Endothelial cell of umbilical vein (primary cell): ENCODE measurements around the gene LSM3. TPM values are rescaled to one million over a fixed set of nuclear protein-coding genes. Genes with fewer than 3 reads are reported as not detected.

Source experiments
- BruUV-seq: library from RNA; stranded (reverse); fragments of 400-500 nt; replicated peaks from 2 replicates; lab custom pipeline; 2021; lab: Mats Ljungman, UMichigan
- CTCF ChIA-PET: fragments of 300-600, 350-600 bp; sonication (Branson Sonifier 250); formaldehyde crosslinking; loops from one replicate; lab custom pipeline; 2021; ENCODE audit warnings: antibody characterized with exemption, inconsistent platforms; lab: Charles Lee
- POLR2A ChIA-PET: fragments of 300-600, 350-600 bp; sonication (Branson Sonifier 250); formaldehyde crosslinking; loops from one replicate; lab custom pipeline; 2021; ENCODE audit warnings: antibody characterized with exemption, inconsistent platforms; lab: Charles Lee
- DNase-seq: peaks from one replicate; pipeline ENCODE4 v3.0.0-alpha.2; 2011; ENCODE audit warnings: low read depth, low spot score
- FAIRE-seq: peaks from 2 replicates; lab custom pipeline; 2011; peaks lifted over from hg19 to GRCh38; lab: Jason Lieb, UNC
- H2AFZ ChIP-seq: 2 replicates; pipeline ENCODE4 v1.6.0; 2012; ENCODE audit warnings: low read depth, low read length, control low read depth, inconsistent platforms
- H3K27ac ChIP-seq: 2 replicates; pipeline ENCODE4 v1.5.1; 2011; ENCODE audit warnings: low read depth, mild to moderate bottlenecking, control low read depth, low read length, moderate library complexity; ENCODE audit not compliant: insufficient read depth
- H3K27me3 ChIP-seq, 2 experiments: 2 replicates each; pipeline versions ENCODE4 v1.6.0 to v1.6.1; 2011; ENCODE audit warnings: low read length in 2 of 2, mixed read lengths in 1 of 2; ENCODE audit not compliant: control insufficient read depth in 2 of 2, insufficient read depth in 2 of 2
- H3K36me3 ChIP-seq, 2 experiments: 2 replicates in 1 of 2; 3 replicates in 1 of 2; pipeline ENCODE4 v1.5.1; 2011; ENCODE audit warnings: low read length in 2 of 2, mild to moderate bottlenecking in 1 of 2, moderate library complexity in 1 of 2; ENCODE audit not compliant: control insufficient read depth in 2 of 2, insufficient read depth in 2 of 2; ENCODE audit errors: extremely low read depth in 1 of 2
- H3K4me1 ChIP-seq: 3 replicates; pipeline ENCODE4 v1.5.1; 2011; ENCODE audit warnings: mild to moderate bottlenecking, low read length; ENCODE audit not compliant: control insufficient read depth, insufficient read depth; ENCODE audit errors: extremely low read depth
- H3K4me2 ChIP-seq: 2 replicates; pipeline ENCODE4 v1.6.1; 2011; ENCODE audit warnings: low read length, control low read depth, mixed read lengths; ENCODE audit not compliant: insufficient read depth
- H3K4me3 ChIP-seq, 3 experiments: fragments of 200-600 bp in 1 of 3; sonication (generic), shearing (Covaris generic) in 1 of 3; replicated peaks in 1 of 3; 2 replicates each; pipeline ENCODE4 v1.5.1; 2011 to 2016; ENCODE audit warnings: control low read depth in 3 of 3, low read length in 3 of 3, mild to moderate bottlenecking in 2 of 3, inconsistent platforms in 1 of 3, low read depth in 1 of 3, moderate library complexity in 1 of 3; ENCODE audit not compliant: insufficient read depth in 1 of 3
- H3K79me2 ChIP-seq: 2 replicates; pipeline ENCODE4 v1.6.0; 2012; ENCODE audit warnings: low read length, inconsistent platforms; ENCODE audit not compliant: control insufficient read depth, insufficient read depth
- H3K9ac ChIP-seq: replicated peaks from 2 replicates; pipeline ENCODE3; 2011; ENCODE audit warnings: low read length, control low read depth; ENCODE audit not compliant: insufficient read depth; ENCODE audit errors: extremely low read depth
- H3K9me1 ChIP-seq: replicated peaks from 3 replicates; pipeline ENCODE4 v1.6.0; 2011; ENCODE audit warnings: mild to moderate bottlenecking, low read length; ENCODE audit not compliant: control insufficient read depth, insufficient read depth; ENCODE audit errors: extremely low read depth
- H3K9me3 ChIP-seq: replicated peaks from 2 replicates; pipeline ENCODE4 v1.5.1; 2012; ENCODE audit warnings: low read length, inconsistent platforms; ENCODE audit not compliant: control insufficient read depth, insufficient read depth
- H4K20me1 ChIP-seq: replicated peaks from 2 replicates; pipeline ENCODE3; 2011; ENCODE audit warnings: mild to moderate bottlenecking, low read length; ENCODE audit not compliant: control insufficient read depth, insufficient read depth; ENCODE audit errors: extremely low read depth
- EZH2 ChIP-seq: IDR thresholded peaks from 2 replicates; pipeline ENCODE4 v1.6.1; 2012; ENCODE audit warnings: borderline replicate concordance, low read depth, mild to moderate bottlenecking, moderate library complexity, low read length, inconsistent platforms; ENCODE audit not compliant: severe bottlenecking
- FOS ChIP-seq: IDR thresholded peaks from 2 replicates; pipeline ENCODE4 v1.6.1; 2011; ENCODE audit warnings: mild to moderate bottlenecking, low read length, moderate library complexity, borderline replicate concordance; ENCODE audit not compliant: insufficient read depth
- GATA2 ChIP-seq: IDR thresholded peaks from 2 replicates; pipeline ENCODE4 v1.7.0; 2011; ENCODE audit warnings: low read depth, mild to moderate bottlenecking, moderate library complexity, mixed read lengths, low read length; ENCODE audit not compliant: insufficient read length, insufficient read depth
- JUN ChIP-seq: IDR thresholded peaks from 2 replicates; pipeline ENCODE4 v1.6.1; 2011; ENCODE audit warnings: borderline replicate concordance, low read depth; ENCODE audit not compliant: insufficient read length, insufficient read depth
- MYC ChIP-seq: IDR thresholded peaks from one replicate; pipeline ENCODE4 v1.6.1; 2011; ENCODE audit warnings: mild to moderate bottlenecking, low read depth, low read length
- POLR2A ChIP-seq: IDR thresholded peaks from 2 replicates; pipeline ENCODE4 v1.6.1; 2012; ENCODE audit warnings: low read depth, mild to moderate bottlenecking, control low read depth, low read length
- POLR2AphosphoS5 ChIP-seq: IDR thresholded peaks from 2 replicates; pipeline ENCODE4 v1.6.1; 2012; ENCODE audit warnings: low read depth, mild to moderate bottlenecking, control low read depth, low read length, moderate library complexity; ENCODE audit not compliant: insufficient read depth
- dilution Hi-C: fragments of 300-500 bp; cut with MboI; formaldehyde crosslinking; loops from one replicate; pipeline ENCODE4 v1.15.0; 2019; ENCODE audit warnings: low sequenced_read_pairs; ENCODE audit not compliant: extremely low pct_ligation_motif_present
- intact Hi-C: fragments of 100-400 bp; cut with micrococcal nuclease; formaldehyde crosslinking; loops from one replicate; pipeline ENCODE4 v1.10.0; 2022
- polyA plus RNA-seq, 4 experiments: library from polyadenylated mRNA; depleted of rRNA in 3 of 4; stranded (reverse) in 3 of 4; unstranded in 1 of 4; fragments of >200 nt; gene quantifications; 2 replicates each; pipeline versions ENCODE4 v1.2.1 to v1.2.3, GENCODE V29; 2011 to 2012; ENCODE audit warnings: missing spikeins in 1 of 4
- total RNA-seq: library from RNA; stranded (reverse); gene quantifications from 2 replicates; pipeline ENCODE4 v1.2.3, GENCODE V29; 2021
- TF ChIP-seq, protein P1 (sequence below), 2 donors: IDR thresholded peaks; 1 replicate in 1 of 2; 2 replicates in 1 of 2; pipeline ENCODE4 v1.5.1; 2011; ENCODE audit warnings: low read length in 2 of 2, mild to moderate bottlenecking in 2 of 2, moderate library complexity in 2 of 2, control low read depth in 1 of 2, inconsistent platforms in 1 of 2, low read depth in 1 of 2; ENCODE audit not compliant: insufficient read depth in 1 of 2; ENCODE audit errors: extremely low read depth in 1 of 2
- TF ChIP-seq, protein P2 (sequence below): IDR thresholded peaks from 2 replicates; pipeline ENCODE4 v1.6.1; 2011; ENCODE audit not compliant: insufficient read depth, insufficient read length

Gene LSM3
- total and polyA plus RNA-seq, 2 donors (not counting 3 experiments of a cell fraction or from before 2014, with no cell fraction given), result 4.4 to 13.0 TPM

GRCh38 chr3:14179114-14179465 lies 473 bp downstream of the LSM3 start:
- dilution Hi-C loops, result no loop called here
- DNase-seq (peak; percentile 12), FAIRE-seq (no peak)
- Histone ChIP-seq H2AFZ (peak overlapping the region; percentile 40), H3K4me1 (peaks cover 10% of the 10 kb centered on the region), H3K9me1 (no peaks in the 10 kb centered on the region), H3K4me2 (peak overlapping the region; percentile 86), H3K36me3 (peaks cover 3 to 11% of the 10 kb centered on the region in 2 experiments), H3K9ac (peak overlapping the region; percentile 92), H3K4me3 (peak overlapping the region; percentile 57 to 90 (median 81)), H3K27ac (peak overlapping the region; percentile 69), H3K27me3 (no peaks in the 10 kb centered on the region), H3K9me3 (no peaks in the 10 kb centered on the region), H3K79me2 (peaks cover 56% of the 10 kb centered on the region), H4K20me1 (no peaks in the 10 kb centered on the region)
- CTCF ChIA-PET, result interaction anchor here (0.6 to 2.2 kb wide), 8 partner anchors 10 to 473 kb away, joined by 3 to 19 read pairs (median 6); partner anchors contain the start of genes CCDC174, CHCHD4 and TMEM43
- TSS peak; percentile 70 for BruUV-seq
- TF ChIP-seq, protein P1, sequence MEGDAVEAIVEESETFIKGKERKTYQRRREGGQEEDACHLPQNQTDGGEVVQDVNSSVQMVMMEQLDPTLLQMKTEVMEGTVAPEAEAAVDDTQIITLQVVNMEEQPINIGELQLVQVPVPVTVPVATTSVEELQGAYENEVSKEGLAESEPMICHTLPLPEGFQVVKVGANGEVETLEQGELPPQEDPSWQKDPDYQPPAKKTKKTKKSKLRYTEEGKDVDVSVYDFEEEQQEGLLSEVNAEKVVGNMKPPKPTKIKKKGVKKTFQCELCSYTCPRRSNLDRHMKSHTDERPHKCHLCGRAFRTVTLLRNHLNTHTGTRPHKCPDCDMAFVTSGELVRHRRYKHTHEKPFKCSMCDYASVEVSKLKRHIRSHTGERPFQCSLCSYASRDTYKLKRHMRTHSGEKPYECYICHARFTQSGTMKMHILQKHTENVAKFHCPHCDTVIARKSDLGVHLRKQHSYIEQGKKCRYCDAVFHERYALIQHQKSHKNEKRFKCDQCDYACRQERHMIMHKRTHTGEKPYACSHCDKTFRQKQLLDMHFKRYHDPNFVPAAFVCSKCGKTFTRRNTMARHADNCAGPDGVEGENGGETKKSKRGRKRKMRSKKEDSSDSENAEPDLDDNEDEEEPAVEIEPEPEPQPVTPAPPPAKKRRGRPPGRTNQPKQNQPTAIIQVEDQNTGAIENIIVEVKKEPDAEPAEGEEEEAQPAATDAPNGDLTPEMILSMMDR (IDR thresholded peaks at IDR 0.05; ENCODE audit: extremely low read depth in 1 of 2, insufficient read depth in 1 of 2, low read depth in 1 of 2, low read length in 2 of 2), result no peak
- no peak for TF ChIP-seq JUN
- TF ChIP-seq GATA2, result no peak
- no peak for TF ChIP-seq POLR2AphosphoS5
- TF ChIP-seq POLR2A, result no peak
- intact Hi-C loops, result no loop called here
- POLR2A ChIA-PET, result interaction anchor here (0.6 to 2.2 kb wide), 10 partner anchors 11 to 472 kb away, joined by 3 to 37 read pairs (median 4); partner anchors contain the start of genes CCDC174, CHCHD4 and TMEM43

DNA sequence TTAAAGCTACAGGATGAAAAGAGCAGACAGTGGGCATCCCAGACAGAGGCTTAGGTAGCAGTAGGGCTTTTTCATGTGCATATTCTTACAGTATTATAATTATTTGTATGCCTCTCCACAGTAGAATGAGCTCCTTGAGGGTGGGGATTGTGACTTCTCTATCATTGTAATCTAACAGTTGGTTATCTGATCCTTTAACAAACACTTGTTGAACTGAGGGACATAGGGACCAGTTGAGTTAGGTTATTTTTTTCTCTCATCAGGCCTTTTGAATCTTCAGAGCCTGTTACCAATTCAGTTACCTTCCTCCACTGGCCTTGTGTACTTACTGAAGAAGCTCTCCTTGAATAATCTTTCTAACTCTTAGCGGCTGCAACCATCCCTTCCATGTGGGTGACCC lies 1.2 kb downstream of the LSM3 start:
- BruUV-seq, result no TSS peak
- Histone ChIP-seq H4K20me1 (no peaks in the 10 kb centered on the region), H3K27ac (no peak overlapping the region), H3K4me3 (no peak overlapping the region), H3K4me2 (no peak overlapping the region), H3K79me2 (peaks cover 50% of the 10 kb centered on the region), H3K9me1 (no peaks in the 10 kb centered on the region), H2AFZ (no peak overlapping the region), H3K9ac (no peak overlapping the region), H3K9me3 (no peaks in the 10 kb centered on the region), H3K36me3 (peaks cover 3 to 11% of the 10 kb centered on the region in 2 experiments), H3K27me3 (no peaks in the 10 kb centered on the region), H3K4me1 (peaks cover 10% of the 10 kb centered on the region)
- TF ChIP-seq EZH2 (no peak), POLR2A (no peak), FOS (no peak), JUN (no peak), POLR2AphosphoS5 (no peak), MYC (no peak), GATA2 (no peak)
- TF ChIP-seq, protein P1 (IDR thresholded peaks at IDR 0.05; ENCODE audit: extremely low read depth in 1 of 2, insufficient read depth in 1 of 2, low read depth in 1 of 2, low read length in 2 of 2), result no peak
- TF ChIP-seq, protein P2, sequence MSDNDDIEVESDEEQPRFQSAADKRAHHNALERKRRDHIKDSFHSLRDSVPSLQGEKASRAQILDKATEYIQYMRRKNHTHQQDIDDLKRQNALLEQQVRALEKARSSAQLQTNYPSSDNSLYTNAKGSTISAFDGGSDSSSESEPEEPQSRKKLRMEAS, result no peak
- intact Hi-C loops, result no loop called here
- POLR2A ChIA-PET, result no interaction called here
- dilution Hi-C loops, result no loop called here
- CTCF ChIA-PET, result interaction anchor here (1.8 to 2.2 kb wide), 2 partner anchors 24 to 283 kb away, joined by 11 to 19 read pairs; no protein-coding TSS in a partner anchor
- FAIRE-seq (no peak), DNase-seq (no peak)
